Stimulated activated CD8-positive, alpha-beta memory T cell treated with anti-CD3 and anti-CD28 coated beads, Interleukin-7, amount 100 ng/mL, for 24 hours (primary cell): ENCODE data around the gene OR56A4.
"Not testable (repeated sequence)": the region's sequence is repeated elsewhere in the genome, so short reads cannot be mapped to it uniquely, and the experiment has no call there.

ENCODE experiments used
- DNase-seq: peaks from one replicate; pipeline ENCODE4 v3.0.0-alpha.2; 2020; ENCODE audit warnings: low read depth

Gene OR56A4

DNA sequence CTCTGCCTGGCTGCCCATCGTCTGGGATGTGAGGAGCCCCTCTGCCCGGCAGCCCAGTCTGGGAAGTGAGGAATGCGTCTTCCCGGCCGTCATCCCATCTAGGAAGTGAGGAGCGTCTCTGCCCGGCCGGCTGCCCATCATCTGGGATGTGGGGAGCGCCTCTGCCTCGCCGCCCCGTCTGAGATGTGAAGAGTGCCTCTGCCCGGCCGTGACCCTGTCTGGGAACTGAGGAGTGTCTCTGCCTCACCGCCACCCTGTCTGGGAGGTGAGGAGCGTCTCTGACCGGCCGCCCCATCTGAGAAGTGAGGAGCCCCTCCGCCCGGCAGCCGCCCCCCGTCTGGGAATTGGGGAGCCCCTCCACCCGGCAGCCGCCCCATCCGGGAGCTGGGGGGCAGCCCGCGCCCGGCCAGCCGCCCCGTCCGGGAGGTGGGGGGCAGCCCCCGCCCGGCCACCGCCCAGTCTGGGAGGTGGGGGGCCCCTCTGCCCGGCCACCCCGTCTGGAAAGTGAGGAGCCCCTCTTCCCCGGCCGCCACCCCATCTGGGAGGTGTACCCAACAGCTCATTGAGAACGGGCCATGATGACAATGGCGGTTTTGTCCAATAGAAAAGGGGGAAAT lies 45.9 kb downstream of the OR56A4 start:
- DNase-seq: not testable (repeated sequence)

DNA sequence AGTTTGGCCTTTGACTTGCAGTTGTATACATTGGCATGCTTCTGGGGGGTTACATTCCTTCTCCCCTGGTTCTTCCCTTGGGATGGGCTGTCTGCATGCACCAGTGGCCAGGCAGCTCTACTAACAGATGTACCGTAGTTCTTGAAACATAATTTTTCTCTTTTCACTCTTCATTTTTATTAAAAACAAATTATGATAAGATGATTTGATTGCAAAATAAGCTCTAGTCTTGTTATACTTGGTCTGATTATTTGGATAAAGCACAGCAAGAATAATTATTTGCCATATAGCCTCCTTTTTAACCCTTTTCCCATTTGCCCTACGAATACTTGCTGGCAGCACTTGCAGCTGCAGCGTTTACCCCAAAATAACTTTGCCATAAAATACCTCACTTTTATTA lies 51.2 kb downstream of the OR56A4 start:
- no peak for DNase-seq
